ENCODE results near the gene LAPTM5. TPM values are rescaled to one million over a fixed set of nuclear protein-coding genes. Genes with fewer than 3 reads are reported as not detected.

LAPTM5 gene
- total RNA-seq, 1 donor from 2014 or later: 214 TPM

Other genes with a start within 250 kb of the LAPTM5 start
- 0.42 and 0.70 TPM in 2 replicates for gene MATN1, start 34.2 kb downstream of the LAPTM5 start, total RNA-seq
- 0.26 and 0.34 TPM in 2 replicates for gene SDC3, start 151.0 kb upstream of the LAPTM5 start, total RNA-seq